Kasumi-1 (cell line): ENCODE data around the gene COL4A4.

Experiments
- DNase-seq, 2 experiments: peaks; one replicate each; lab custom pipeline; 2025; lab: John Stamatoyannopoulos, UW

Gene COL4A4

DNA sequence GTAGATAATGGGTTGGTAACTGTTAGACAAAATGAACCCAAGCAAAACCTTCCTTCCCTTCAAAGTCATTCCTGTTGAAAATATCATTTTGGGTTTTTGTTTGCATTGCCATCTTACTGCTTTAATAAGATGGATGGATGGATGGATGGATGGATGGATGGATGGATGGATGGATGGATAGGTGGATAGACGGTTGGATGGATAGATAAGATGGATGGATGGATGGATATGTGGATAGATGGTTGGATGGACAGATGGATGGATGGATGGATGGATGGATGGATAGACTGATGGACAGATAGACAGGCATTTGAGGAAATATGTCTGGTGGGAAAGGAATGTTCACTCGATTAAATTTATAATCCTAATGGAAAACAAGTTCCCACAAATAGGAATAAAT lies 133.2 kb downstream of the COL4A4 start:
- DNase-seq, result no peak

DNA sequence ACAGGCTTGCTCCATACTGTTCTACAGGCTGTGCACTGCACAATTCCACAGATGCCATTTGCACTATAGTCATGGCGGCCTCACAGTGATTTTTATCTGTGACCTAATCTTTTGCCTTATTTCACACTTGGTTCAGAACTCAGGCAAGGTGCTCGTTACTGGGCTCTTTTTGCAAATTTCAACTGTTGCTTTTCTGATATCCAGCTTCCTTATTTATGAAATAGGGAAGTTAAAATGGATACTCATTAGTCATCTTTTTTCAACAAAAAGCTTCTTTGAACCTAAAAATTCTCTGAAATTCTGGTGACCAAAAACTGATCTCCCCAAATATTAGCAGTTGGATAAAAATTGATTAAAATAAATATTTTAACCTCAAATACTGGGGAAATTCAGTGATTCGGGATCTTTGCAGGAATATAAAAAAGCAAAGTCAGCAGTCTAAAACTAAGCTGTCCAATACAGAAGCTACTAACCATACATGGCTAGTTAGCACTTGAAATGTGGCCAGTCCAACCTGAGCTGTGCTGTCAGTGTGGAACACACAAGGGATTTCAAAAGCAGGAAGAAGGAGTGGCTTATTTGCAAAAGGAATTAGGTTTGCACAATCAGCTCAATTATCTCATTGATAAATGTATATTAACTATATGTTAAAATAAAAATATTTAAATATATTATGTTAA lies 134.4 kb downstream of the COL4A4 start:
- peak; percentile 9 to 39 for DNase-seq

- DNase-seq, result no peak
Measured at GRCh38 chr2:227025510-227025909, 138.5 kb downstream of the COL4A4 start.

GRCh38 chr2:227022608-227023007 lies 141.4 kb downstream of the COL4A4 start:
- DNase-seq, result no peak

GRCh38 chr2:227020416-227020815 lies 143.6 kb downstream of the COL4A4 start:
- DNase-seq, result no peak

DNA sequence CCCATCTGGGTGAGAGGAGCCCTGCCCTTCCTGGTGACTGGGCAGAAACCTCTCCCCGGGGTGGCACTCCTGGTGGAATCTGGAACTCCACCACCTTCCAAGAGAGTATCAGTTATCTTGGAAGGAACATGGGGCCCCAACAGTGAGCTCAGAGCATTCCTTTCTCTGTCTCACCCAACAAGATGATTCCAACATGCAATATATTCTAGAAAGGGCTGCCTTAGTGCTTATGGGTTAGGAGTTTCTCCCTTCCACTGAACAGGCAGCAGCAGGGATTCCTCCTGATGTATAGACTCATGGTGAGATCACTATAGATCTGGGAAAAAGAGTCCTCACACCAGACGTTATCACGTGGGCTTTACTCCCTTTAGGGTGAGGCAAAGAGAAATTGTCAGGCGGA lies 147.1 kb downstream of the COL4A4 start:
- no peak for DNase-seq

DNA sequence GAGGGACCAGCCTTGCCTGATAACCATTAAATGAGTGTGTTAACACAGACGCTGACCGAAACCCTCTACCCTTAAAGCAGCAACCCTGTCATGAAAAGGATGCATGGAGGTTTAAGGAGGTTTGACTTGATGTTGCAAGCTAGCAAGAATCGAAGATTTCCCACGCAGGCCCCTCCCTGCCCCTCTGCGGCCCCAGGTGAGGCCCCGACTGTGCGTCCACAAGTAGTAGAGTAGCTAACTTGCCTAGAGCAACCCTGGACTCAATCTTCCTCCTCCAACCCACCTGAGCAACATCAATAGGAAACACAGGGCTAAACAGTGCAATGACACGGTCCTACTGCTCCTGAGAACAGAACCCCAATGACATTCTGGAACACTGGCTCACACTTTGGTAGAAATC lies 150.1 kb downstream of the COL4A4 start:
- DNase-seq, result no peak

DNA sequence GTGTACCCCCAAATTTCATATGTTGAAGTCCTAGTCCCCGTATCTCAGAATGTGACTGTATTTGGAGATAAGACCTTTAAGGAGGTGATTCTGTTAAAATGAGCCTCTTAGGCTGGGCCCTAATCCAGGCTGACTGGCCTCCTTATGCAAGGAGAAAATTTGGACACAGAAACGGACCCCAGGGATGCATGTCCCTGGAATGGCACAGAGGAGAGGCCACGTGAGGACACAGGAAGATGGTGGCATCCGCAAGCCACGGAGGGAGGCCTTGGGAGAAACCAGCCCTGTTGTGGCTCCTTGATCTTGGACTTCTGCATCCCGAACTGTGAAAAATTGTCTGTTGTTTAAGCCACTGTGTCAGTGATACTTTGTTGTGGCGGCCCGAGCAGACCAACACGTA lies 150.7 kb downstream of the COL4A4 start:
- DNase-seq, result no peak

- no peak for DNase-seq
Measured at GRCh38 chr2:227010433-227010832, 153.6 kb downstream of the COL4A4 start.

GRCh38 chr2:227007940-227008339 lies 156.1 kb downstream of the COL4A4 start:
- no peak for DNase-seq

DNA sequence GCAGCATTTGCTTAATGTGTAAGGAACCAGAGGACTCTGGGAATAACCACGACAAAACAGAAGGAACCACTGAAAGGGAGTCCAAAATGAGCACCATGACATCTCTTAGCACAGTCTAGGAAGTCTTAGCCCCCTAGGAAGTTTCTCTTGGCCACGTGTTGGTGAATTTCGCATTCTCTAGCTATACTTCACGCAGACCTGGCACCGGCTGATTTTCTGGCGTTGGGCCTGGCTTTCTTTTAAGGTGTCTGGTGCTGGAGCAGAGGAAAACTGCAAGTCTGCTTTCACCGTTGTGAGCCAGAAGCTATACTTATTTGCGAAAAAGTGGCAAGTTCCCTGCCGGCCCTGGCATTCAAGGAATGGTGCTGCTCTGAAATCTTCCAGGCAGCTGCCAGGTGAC lies 156.9 kb downstream of the COL4A4 start:
- no peak for DNase-seq

DNA sequence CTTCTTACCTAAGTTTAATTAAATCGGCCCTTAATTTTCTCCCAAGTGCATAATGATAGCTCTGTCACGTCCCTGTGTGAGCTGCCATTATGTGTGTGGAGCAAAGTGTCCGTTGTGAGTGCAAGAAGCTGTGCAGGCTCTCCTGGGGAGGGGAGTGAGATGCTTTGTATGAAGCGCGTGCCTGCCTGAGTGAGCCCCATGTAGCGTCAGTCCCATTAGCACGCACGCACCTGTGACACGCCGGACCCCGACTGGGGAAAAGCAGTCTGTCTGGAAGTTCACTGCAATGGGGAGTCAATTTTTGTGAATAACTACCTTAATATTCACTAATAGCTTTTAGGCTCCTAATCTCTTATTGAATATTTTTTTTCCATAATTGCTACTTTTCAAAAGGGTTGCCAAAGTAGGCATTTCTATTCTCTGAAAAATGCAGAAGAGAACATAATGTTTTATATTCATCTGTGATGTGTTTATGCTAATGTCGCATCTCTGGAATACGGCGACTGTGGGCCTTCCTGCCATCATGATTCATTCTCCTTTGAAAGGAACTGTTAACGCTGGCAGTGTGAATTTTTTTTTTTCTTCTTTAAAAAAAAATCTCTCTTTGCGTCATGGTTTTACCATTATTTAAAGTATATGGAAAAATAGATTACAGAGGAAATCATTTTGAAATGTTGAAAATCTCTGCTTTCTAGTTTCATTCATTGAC lies 157.7 kb downstream of the COL4A4 start:
- no peak for DNase-seq

DNA sequence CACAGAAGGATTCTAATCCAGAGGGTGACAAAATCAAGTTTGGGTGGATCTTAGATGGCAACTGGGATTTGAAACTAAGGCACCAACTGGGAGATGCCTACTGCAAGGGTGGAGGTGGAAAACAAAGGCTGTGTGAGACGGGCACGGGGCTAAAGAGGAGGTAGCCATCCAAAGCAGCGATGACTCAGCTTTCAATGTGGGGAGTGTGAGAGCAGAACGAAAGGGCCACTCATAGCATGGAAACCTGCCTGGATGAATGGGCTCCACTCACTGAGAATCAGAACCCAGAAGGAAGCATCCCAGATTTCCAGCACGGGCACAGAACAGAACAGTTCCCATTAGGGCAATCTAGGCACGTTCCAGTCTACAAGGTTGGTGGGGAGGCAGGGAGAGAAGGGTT lies 159.5 kb downstream of the COL4A4 start:
- no peak for DNase-seq

GRCh38 chr2:227000123-227000522 lies 163.9 kb downstream of the COL4A4 start:
- DNase-seq, result no peak

- peak; percentile 2 to 33 for DNase-seq
Measured at GRCh38 chr2:226999661-227000060, 164.3 kb downstream of the COL4A4 start.

- no peak for DNase-seq
Measured at GRCh38 chr2:226995625-226996041, 168.4 kb downstream of the COL4A4 start.

GRCh38 chr2:226994775-226995174 lies 169.2 kb downstream of the COL4A4 start:
- DNase-seq, result no peak

DNA sequence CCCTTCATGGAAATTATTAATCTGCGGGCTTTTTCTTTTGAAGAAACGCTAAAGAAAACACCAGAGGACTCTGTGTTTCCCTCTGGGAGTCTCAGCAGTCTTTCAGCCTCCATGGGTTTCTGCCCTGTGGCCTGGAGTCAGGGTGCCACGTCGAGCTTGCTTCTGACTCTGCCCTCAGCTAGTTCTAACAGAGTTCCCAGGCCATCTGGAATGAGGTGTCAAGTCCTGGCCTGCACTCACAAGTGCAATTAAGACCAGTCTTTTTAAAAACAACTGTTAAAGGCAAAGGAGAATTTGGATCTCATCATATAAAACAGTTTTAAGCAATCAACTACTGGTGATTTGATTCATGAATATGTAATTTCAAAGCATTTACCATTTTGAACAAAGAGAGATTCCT lies 170.8 kb downstream of the COL4A4 start:
- DNase-seq, result no peak

DNA sequence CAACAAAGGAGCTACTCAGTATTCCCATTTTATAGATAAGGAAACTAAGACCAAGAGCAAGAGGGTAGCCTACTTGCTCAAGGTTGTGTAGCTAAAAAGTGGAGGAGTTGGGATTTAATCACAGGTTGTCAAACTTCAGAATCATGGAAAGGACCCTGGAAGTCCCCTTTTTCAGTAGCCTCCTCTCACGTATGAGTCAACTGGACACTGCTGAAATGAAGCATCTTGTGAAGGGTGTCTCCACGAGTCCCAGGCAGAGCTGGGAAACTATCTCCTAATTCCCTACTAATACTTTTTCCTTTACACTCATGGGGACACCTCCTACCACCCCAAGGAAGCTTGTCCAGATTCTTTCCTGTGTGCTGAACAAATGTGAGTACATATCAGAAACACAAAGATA lies 172.3 kb downstream of the COL4A4 start:
- DNase-seq, result no peak

DNA sequence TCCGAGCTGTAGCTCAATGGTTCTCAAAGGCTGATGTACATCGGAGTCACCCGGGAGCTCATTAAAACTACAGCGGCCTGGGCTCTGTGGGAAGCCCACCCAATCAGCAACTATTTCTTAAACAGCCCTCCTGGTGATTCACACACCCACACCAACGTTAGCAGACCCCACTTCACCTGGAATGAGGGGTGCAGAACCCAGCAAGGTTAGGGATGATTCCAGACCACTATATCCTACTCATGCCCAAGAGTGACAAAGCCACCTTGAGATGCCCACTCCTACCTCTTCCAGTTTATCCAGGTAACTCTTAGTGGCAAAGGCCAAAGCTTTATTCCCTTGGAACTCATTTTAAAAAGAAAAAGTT lies 178.4 kb downstream of the COL4A4 start:
- DNase-seq, result no peak

- DNase-seq, result peak; percentile 5 to 15
Measured at GRCh38 chr2:226984750-226985582, 179.0 kb downstream of the COL4A4 start.

DNA sequence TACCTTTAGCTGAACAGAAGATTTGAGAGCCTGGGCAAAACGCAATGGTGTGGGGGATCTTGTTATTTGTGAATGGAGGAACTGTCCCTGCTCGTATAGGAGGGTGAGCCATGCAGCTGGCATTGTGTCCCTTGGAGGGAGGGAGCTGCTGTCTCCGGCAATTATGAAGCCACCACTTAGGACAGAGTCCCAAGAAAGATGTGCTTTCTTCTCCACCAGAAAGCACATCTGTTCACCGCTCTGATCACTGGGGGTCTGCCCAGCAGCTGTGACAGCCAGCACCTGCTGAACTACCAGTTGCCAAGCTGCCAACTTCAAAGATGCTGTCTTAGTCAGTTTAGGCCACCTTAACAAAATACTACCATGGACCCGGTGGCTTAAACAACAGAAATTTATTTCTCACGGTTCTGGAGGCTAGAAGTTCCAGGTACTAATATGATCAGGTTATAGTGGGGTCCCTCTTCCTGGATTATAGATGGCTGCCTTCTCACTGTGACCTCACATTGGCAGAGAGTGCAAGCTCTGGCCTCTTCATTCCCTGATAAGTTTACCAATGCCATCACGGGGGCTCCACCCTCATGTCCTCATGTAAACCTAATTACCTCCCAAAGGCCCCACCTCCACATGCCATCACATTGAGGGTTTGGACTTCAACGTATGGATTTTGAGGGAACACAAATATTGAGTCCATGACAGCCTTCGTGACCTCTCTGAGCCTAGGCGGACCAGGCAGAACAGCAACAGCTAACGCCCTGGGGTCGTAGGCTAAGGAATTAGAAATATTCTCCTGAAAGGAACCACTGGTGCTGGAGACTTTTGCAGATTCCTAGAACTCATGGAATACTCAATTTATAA lies 179.9 kb downstream of the COL4A4 start:
- DNase-seq, result no peak
